K562 (cell line): ENCODE data around the gene PRKAR2B.

ENCODE experiments used
- EGR1 ChIP-seq: fragments of 450-650 bp; conservative IDR thresholded peaks from 2 replicates; pipeline ENCODE4 v1.6.1; 2017; ENCODE audit warnings: mild to moderate bottlenecking
- LEF1 ChIP-seq: fragments of 450-650 bp; IDR thresholded peaks from 2 replicates; pipeline ENCODE4 v1.6.1; 2016; ENCODE audit warnings: mild to moderate bottlenecking
- MEF2A ChIP-seq: IDR thresholded peaks from 2 replicates; pipeline ENCODE4 v1.6.1; 2011; ENCODE audit warnings: low read depth, mild to moderate bottlenecking, low read length, moderate library complexity; ENCODE audit not compliant: control insufficient read depth
- USF1 ChIP-seq: sonication (generic); formaldehyde crosslinking; IDR thresholded peaks from 2 replicates; pipeline ENCODE4 v1.9.0; 2022; ENCODE audit warnings: mild to moderate bottlenecking, missing genetic modification reagents
- TF ChIP-seq, protein P1 (sequence below), 3 experiments: IDR thresholded peaks in 2 of 3; conservative IDR thresholded peaks in 1 of 3; 2 replicates each; pipeline ENCODE4 v1.5.1; 2011 to 2012; ENCODE audit warnings: low read length in 3 of 3, mild to moderate bottlenecking in 3 of 3, control low read depth in 2 of 3, improper control_type of control experiment in 1 of 3, inconsistent platforms in 1 of 3, low read depth in 1 of 3, mixed read lengths in 1 of 3, moderate library complexity in 1 of 3; ENCODE audit not compliant: insufficient read depth in 2 of 3

- TF ChIP-seq LEF1 (no peak), USF1 (no peak), MEF2A (no peak), EGR1 (no peak)
- TF ChIP-seq, protein P1, sequence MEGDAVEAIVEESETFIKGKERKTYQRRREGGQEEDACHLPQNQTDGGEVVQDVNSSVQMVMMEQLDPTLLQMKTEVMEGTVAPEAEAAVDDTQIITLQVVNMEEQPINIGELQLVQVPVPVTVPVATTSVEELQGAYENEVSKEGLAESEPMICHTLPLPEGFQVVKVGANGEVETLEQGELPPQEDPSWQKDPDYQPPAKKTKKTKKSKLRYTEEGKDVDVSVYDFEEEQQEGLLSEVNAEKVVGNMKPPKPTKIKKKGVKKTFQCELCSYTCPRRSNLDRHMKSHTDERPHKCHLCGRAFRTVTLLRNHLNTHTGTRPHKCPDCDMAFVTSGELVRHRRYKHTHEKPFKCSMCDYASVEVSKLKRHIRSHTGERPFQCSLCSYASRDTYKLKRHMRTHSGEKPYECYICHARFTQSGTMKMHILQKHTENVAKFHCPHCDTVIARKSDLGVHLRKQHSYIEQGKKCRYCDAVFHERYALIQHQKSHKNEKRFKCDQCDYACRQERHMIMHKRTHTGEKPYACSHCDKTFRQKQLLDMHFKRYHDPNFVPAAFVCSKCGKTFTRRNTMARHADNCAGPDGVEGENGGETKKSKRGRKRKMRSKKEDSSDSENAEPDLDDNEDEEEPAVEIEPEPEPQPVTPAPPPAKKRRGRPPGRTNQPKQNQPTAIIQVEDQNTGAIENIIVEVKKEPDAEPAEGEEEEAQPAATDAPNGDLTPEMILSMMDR (IDR thresholded peaks at IDR 0.05 in 2 of 3, conservative IDR thresholded peaks at IDR 0.05 in 1 of 3; ENCODE audit: insufficient read depth in 2 of 3, low read depth in 1 of 3, low read length in 3 of 3): no peak
These were observed 107.5 kb downstream of the PRKAR2B start for GRCh38 chr7:107152011-107152410.
